ENCODE results near the gene ROR1.
A peak's percentile ranks its signal among the peaks of the same experiment; 100 is the strongest.

The ROR1 gene

GRCh38 chr1:64000021-64000420, 226.2 kb downstream of the ROR1 start:
- no peak overlapping the region for H3K27ac ChIP-seq
- no peak overlapping the region for H3K9ac ChIP-seq (ENCODE audit: insufficient read length)
- H3K4me3 ChIP-seq: no peak overlapping the region
- TF ChIP-seq POLR2AphosphoS5 (IDR thresholded peaks at IDR 0.05; ENCODE audit: borderline replicate concordance, low read depth, low read length) (no peak), FOXP2 (optimal IDR thresholded peaks at IDR 0.05; ENCODE audit: control extremely low read depth, extremely low read length, insufficient read depth) (no peak), EZH2 (IDR thresholded peaks at IDR 0.05) (no peak)
- no peaks in the 10 kb centered on the region for H3K36me3 ChIP-seq (ENCODE audit: insufficient read depth, low read length)
- no peak for DNase-seq (ENCODE audit: low read depth, low spot score)
- H3K9me3 ChIP-seq (ENCODE audit: low read depth, low read length): 0 out of 2 replicates have a peak, but pooled peaks cover 3% of the 10 kb centered on the region

GRCh38 chr1:64001038-64001437, 227.2 kb downstream of the ROR1 start:
- H3K27ac ChIP-seq: no peak overlapping the region
- TF ChIP-seq POLR2AphosphoS5 (IDR thresholded peaks at IDR 0.05; ENCODE audit: borderline replicate concordance, low read depth, low read length) (no peak), FOXP2 (optimal IDR thresholded peaks at IDR 0.05; ENCODE audit: control extremely low read depth, extremely low read length, insufficient read depth) (no peak), EZH2 (IDR thresholded peaks at IDR 0.05) (no peak)
- 0 out of 2 replicates have a peak, but pooled peaks cover 3% of the 10 kb centered on the region for H3K9me3 ChIP-seq (ENCODE audit: low read depth, low read length)
- H3K9ac ChIP-seq (ENCODE audit: insufficient read length): no peak overlapping the region
- DNase-seq (ENCODE audit: low read depth, low spot score): no peak
- H3K4me3 ChIP-seq: no peak overlapping the region
- no peaks in the 10 kb centered on the region for H3K36me3 ChIP-seq (ENCODE audit: insufficient read depth, low read length)

- H3K9ac ChIP-seq (ENCODE audit: insufficient read length): no peak overlapping the region
- no peak overlapping the region for H3K27ac ChIP-seq
- H3K4me3 ChIP-seq: no peak overlapping the region
- 0 out of 2 replicates have a peak, but pooled peaks cover 3% of the 10 kb centered on the region for H3K9me3 ChIP-seq (ENCODE audit: low read depth, low read length)
- DNase-seq (ENCODE audit: low read depth, low spot score): no peak
- TF ChIP-seq FOXP2 (optimal IDR thresholded peaks at IDR 0.05; ENCODE audit: control extremely low read depth, extremely low read length, insufficient read depth) (no peak), EZH2 (IDR thresholded peaks at IDR 0.05) (no peak)
- no peaks in the 10 kb centered on the region for H3K36me3 ChIP-seq (ENCODE audit: insufficient read depth, low read length)
Measured at GRCh38 chr1:64004451-64005025, 230.7 kb downstream of the ROR1 start.

GRCh38 chr1:64005801-64006200, 232.0 kb downstream of the ROR1 start:
- no peak overlapping the region for H3K4me3 ChIP-seq
- H3K9ac ChIP-seq (ENCODE audit: insufficient read length): no peak overlapping the region
- no peak for TF ChIP-seq EZH2 (IDR thresholded peaks at IDR 0.05)
- no peaks in the 10 kb centered on the region for H3K36me3 ChIP-seq (ENCODE audit: insufficient read depth, low read length)
- no peak for DNase-seq (ENCODE audit: low read depth, low spot score)
- no peak overlapping the region for H3K27ac ChIP-seq
- 0 out of 2 replicates have a peak, but pooled peaks cover 3% of the 10 kb centered on the region for H3K9me3 ChIP-seq (ENCODE audit: low read depth, low read length)

- no peaks in the 10 kb centered on the region for H3K36me3 ChIP-seq (ENCODE audit: insufficient read depth, low read length)
- no peak overlapping the region for H3K27ac ChIP-seq
- TF ChIP-seq EZH2 (IDR thresholded peaks at IDR 0.05) (no peak), POLR2AphosphoS5 (IDR thresholded peaks at IDR 0.05; ENCODE audit: borderline replicate concordance, low read depth, low read length) (no peak), FOXP2 (optimal IDR thresholded peaks at IDR 0.05; ENCODE audit: control extremely low read depth, extremely low read length, insufficient read depth) (no peak)
- H3K9me3 ChIP-seq (ENCODE audit: low read depth, low read length): 0 out of 2 replicates have a peak, but pooled peaks cover 3% of the 10 kb centered on the region
- no peak overlapping the region for H3K4me3 ChIP-seq
- H3K9ac ChIP-seq (ENCODE audit: insufficient read length): no peak overlapping the region
- DNase-seq (ENCODE audit: low read depth, low spot score): no peak
Measured at GRCh38 chr1:64006276-64007051, 232.6 kb downstream of the ROR1 start.

GRCh38 chr1:64010316-64010715, 236.5 kb downstream of the ROR1 start:
- Histone ChIP-seq H3K9me3 (ENCODE audit: low read depth, low read length) (no peaks in the 10 kb centered on the region), H3K36me3 (ENCODE audit: insufficient read depth, low read length) (no peaks in the 10 kb centered on the region), H3K4me3 (no peak overlapping the region), H3K27ac (no peak overlapping the region), H3K9ac (ENCODE audit: insufficient read length) (no peak overlapping the region)
- no peak for TF ChIP-seq FOXP2 (optimal IDR thresholded peaks at IDR 0.05; ENCODE audit: control extremely low read depth, extremely low read length, insufficient read depth)
- no peak for TF ChIP-seq POLR2AphosphoS5 (IDR thresholded peaks at IDR 0.05; ENCODE audit: borderline replicate concordance, low read depth, low read length)
- no peak for TF ChIP-seq EZH2 (IDR thresholded peaks at IDR 0.05)
- DNase-seq (ENCODE audit: low read depth, low spot score): no peak

GRCh38 chr1:64013395-64013794, 239.6 kb downstream of the ROR1 start:
- no peak overlapping the region for H3K27ac ChIP-seq
- no peaks in the 10 kb centered on the region for H3K36me3 ChIP-seq (ENCODE audit: insufficient read depth, low read length)
- H3K9me3 ChIP-seq (ENCODE audit: low read depth, low read length): no peaks in the 10 kb centered on the region
- TF ChIP-seq FOXP2 (optimal IDR thresholded peaks at IDR 0.05; ENCODE audit: control extremely low read depth, extremely low read length, insufficient read depth) (no peak), EZH2 (IDR thresholded peaks at IDR 0.05) (no peak), POLR2AphosphoS5 (IDR thresholded peaks at IDR 0.05; ENCODE audit: borderline replicate concordance, low read depth, low read length) (no peak)
- no peak for DNase-seq (ENCODE audit: low read depth, low spot score)
- no peak overlapping the region for H3K4me3 ChIP-seq
- H3K9ac ChIP-seq (ENCODE audit: insufficient read length): no peak overlapping the region

GRCh38 chr1:64019818-64020217, 246.0 kb downstream of the ROR1 start:
- H3K9ac ChIP-seq (ENCODE audit: insufficient read length): no peak overlapping the region
- TF ChIP-seq EZH2 (IDR thresholded peaks at IDR 0.05) (no peak), FOXP2 (optimal IDR thresholded peaks at IDR 0.05; ENCODE audit: control extremely low read depth, extremely low read length, insufficient read depth) (no peak), POLR2AphosphoS5 (IDR thresholded peaks at IDR 0.05; ENCODE audit: borderline replicate concordance, low read depth, low read length) (no peak)
- H3K4me3 ChIP-seq: no peak overlapping the region
- DNase-seq (ENCODE audit: low read depth, low spot score): no peak
- peak overlapping the region; percentile 33; the same call in 1 of the 2 replicates for H3K27ac ChIP-seq
- no peaks in the 10 kb centered on the region for H3K9me3 ChIP-seq (ENCODE audit: low read depth, low read length)
- no peaks in the 10 kb centered on the region for H3K36me3 ChIP-seq (ENCODE audit: insufficient read depth, low read length)

Data from SK-N-MC (cell line).